HG03175 (cell line): ENCODE results near the gene LRBA.
A peak's percentile ranks its signal among the peaks of the same experiment; 100 is the strongest.
"Not testable (repeated sequence)": the region's sequence is repeated elsewhere in the genome, so short reads cannot be mapped to it uniquely, and the experiment has no call there.

ENCODE experiments used
- ATAC-seq: cut with Tn5 transposase; IDR thresholded peaks from one replicate; pipeline ENCODE4 v1.9.1; 2021; ENCODE audit warnings: mild to moderate bottlenecking, moderate library complexity; ENCODE audit not compliant: unreplicated experiment

LRBA gene, protein sequence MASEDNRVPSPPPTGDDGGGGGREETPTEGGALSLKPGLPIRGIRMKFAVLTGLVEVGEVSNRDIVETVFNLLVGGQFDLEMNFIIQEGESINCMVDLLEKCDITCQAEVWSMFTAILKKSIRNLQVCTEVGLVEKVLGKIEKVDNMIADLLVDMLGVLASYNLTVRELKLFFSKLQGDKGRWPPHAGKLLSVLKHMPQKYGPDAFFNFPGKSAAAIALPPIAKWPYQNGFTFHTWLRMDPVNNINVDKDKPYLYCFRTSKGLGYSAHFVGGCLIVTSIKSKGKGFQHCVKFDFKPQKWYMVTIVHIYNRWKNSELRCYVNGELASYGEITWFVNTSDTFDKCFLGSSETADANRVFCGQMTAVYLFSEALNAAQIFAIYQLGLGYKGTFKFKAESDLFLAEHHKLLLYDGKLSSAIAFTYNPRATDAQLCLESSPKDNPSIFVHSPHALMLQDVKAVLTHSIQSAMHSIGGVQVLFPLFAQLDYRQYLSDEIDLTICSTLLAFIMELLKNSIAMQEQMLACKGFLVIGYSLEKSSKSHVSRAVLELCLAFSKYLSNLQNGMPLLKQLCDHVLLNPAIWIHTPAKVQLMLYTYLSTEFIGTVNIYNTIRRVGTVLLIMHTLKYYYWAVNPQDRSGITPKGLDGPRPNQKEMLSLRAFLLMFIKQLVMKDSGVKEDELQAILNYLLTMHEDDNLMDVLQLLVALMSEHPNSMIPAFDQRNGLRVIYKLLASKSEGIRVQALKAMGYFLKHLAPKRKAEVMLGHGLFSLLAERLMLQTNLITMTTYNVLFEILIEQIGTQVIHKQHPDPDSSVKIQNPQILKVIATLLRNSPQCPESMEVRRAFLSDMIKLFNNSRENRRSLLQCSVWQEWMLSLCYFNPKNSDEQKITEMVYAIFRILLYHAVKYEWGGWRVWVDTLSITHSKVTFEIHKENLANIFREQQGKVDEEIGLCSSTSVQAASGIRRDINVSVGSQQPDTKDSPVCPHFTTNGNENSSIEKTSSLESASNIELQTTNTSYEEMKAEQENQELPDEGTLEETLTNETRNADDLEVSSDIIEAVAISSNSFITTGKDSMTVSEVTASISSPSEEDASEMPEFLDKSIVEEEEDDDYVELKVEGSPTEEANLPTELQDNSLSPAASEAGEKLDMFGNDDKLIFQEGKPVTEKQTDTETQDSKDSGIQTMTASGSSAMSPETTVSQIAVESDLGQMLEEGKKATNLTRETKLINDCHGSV (N-terminal part only)

DNA sequence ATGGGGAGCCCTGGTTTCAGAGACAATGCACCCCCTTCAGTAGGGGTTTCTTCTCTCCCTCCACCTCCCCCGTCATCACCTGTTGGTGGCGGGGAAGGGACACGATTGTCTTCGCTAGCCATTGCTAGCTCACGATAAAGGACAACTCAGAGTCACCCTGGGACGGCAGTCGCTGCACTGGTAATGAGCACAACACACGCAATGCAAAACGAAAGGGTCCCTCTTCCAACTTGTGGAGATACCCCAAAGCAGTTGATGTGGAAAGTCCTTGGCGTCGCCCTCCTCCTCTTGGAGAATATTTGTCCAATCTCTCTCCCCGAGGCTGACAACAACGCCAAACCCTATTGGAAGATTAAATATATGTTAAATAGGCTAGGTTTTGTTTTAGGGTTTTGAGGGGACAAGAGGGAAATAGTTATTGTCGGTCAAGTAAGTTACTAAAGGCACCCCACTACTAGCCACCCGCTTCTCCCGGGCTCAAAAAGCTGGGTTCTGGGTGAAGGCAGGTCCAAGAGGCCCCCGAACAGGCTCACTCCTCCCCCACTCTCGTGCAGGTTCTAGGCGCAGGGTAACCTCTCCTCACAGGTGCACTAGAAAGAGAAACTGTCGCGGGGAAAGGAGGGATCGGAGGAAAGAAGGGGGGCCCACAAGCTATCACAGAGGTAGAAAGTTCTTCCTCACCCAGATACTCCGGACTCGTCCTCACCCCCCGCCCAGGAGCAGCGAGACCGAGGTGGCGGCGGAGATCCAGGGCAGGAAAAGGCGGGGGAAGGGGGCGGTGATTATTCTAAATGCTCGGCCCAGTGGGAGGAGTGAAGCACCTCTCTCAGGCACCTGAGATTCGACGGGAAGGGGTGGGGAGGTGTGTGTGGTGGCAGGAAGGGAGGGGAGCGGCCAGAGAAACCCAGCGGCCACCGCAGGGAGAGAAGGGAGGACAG is at the start of gene LRBA:
Gene LRBA, minus strand, starts transcription at position 764 of the 938 bp plus-strand sequence. Its CDS starts 642 bp downstream, at position 122.
- ATAC-seq, result peak; percentile 62

DNA sequence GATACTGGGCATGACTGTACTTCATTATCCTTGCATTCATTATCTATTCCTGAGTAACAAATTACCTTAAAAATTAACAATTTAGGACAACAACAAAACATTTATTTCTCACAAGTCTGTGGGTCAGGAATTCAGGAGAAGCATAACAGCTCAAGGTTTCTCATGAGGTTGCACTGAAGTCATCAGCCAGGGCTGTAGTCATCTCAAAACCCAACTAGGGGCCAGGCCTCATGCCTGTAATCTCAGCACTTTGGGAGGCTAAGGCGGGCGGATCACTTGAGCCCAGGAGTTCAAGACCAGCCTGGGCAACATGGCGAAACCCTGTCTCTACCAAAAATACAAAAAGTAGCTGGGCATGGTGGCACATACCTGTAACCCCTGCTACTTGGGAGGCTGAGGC is 48.1 kb upstream of the LRBA start:
- ATAC-seq, result not testable (repeated sequence)

DNA sequence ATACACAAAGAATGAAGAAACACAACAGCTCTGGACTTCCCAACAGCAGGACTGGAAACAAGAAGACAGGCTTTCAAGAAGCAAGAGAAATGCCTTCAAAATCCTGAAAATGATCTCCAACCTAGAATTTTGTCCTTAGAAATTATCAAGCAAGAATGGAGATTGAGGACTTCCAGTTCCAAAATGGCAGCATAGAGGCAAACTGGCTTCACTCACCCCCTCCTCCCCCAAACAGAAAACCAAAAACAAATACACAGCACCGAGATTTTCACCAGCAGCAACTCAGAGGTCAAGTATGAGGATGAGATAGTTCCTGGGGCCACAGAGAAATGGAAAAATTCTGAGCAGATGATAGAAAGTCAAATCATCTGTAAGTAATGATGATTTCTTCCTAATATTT is 40.5 kb upstream of the LRBA start:
- ATAC-seq, result no peak

DNA sequence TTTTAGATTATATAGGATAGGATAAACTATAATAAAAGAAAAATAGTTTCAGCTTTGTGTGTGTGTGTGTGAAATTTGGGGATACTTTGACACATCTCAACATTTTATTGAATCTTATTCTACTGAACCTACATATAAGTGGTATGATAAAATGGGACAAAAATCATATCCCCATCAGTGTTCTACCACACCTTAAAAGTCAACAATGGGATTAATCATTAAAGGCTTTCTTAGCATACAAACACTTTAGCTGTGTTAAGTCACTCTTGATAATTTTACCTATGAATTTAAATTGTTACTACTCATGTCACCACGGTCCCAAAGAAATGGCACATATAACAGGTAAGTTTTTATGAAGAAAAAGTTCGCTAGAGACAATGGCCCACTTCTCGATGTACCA is 37.7 kb upstream of the LRBA start:
- no peak for ATAC-seq

DNA sequence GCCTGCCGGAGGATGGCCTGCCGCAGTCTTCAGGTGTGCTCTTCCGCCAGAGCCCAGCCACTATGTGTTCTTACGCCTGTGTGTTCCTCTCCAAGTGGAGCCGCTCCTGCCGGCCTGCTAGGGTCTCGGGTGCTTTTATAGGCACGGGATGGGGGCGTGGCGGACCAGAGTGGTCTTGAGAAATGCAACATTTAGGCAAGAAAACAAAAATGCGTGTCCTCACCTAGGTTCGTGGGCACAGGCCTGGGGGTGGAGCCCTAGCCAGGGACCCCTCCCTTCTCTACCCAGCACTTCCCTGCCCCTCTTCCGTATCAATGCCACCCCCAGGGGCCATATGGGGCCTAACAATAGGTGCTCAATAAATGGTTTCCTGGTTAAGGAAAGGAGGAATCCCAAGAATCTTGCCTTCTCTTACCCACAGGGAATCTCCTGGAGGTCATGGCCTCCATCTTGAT is 34.4 kb upstream of the LRBA start:
- no peak for ATAC-seq

DNA sequence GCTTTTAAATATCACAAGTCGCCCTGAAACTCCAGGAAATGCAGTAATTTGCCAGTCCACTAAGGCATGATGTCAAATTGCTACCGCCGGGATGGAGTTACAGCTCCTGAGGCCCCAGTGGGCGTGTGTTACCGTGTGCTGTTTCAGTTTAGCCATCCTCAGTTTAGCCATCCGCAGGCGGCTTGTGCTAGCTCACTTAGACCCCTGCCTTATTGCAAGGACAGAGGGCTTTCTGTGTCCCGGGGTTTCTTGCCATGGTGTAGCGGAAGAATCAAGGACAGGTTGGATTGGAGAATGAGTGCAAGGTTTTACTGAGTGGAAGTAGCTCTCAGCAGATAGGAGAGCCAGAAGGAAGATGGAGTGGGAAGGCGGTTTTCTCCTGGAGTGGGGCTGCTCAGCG is 33.8 kb upstream of the LRBA start:
- ATAC-seq, result no peak

DNA sequence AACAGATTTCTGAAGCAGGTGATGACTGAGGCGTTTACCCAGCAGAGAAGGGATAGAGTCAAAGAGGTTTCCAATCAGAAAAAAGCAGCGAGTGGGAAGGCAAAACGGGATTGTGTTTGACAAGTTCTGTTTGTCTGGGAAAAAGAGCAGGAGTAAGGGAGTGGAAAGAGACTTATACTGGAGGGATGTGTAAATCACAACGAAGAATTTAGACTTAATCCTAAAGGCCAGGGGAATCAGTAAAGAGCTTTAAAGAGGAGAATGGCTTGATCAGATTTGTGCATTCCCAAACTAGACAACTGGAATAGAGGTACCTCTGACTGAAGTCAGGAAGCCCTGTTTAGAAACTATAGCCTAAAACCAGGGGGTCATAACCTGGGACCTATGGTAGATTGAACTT is 31.5 kb upstream of the LRBA start:
- ATAC-seq, result no peak

DNA sequence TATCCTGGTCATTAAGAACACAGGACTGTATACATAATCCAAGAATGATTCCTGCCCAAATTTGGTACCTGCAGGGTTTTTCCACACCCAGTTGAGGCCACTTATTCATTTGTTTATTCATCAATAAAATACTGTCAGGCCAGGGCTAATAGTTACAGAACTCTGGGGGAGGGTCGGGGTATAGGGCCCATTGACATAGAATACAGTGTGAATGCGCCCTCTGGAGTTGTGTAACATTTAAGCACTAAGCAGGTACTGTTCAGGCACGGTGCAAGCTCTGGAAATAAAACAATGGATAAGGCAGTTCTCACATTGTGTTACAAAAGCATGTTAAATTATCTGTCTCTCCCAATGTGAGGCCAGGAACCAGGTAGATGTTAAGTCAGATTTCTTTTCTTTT is 30.8 kb upstream of the LRBA start:
- ATAC-seq, result no peak

DNA sequence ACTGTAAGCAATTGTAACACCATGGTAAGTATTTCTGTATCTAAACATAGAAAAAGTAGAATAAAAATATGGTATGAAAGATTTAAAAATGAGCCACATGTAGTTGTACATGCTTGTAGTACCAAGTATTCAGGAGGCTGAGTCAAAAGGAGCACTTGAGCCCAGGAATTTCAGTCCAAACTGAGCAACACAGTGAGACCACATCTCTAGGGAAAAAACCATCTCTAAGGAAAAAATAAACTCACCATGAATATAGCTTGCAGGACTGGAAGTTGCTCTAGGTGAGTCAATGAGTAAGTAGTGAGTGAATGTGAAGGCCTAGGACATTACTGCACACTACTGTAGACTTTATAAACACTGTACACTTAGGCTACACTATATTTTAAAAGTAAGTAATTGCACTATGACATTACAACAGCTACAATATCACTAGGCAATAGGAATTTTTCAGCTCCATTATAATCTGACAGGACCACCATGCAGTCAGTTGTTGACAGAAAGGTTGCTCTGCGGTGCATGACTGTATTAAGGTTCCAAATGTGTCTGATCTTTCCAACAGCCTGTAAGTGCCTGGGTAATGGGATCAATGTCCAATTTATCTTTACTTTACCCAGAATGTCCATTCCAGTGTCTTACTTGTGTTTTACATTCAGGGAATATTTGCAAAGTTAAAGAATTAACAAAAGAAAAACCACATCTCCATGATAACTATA is 28.9 kb upstream of the LRBA start:
- ATAC-seq, result no peak

DNA sequence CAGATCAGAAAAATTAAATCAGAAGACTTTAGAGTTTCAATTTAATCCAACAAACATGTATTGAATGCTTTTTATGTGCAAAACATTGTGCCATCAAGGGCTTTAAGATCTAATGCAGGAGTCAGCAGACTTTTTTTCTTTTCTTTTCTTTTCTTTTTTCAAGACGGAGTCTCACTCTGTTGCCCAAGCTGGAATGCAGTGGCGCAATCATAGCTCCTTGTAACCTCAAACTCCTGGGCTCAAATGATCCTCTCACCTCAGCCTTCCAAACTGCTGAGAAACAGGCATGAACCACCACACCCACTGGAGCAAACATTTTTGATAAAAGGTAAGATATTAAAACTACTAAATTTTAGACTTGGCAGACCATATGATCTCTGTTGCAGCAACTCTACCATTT is 24.6 kb upstream of the LRBA start:
- ATAC-seq, result no peak

DNA sequence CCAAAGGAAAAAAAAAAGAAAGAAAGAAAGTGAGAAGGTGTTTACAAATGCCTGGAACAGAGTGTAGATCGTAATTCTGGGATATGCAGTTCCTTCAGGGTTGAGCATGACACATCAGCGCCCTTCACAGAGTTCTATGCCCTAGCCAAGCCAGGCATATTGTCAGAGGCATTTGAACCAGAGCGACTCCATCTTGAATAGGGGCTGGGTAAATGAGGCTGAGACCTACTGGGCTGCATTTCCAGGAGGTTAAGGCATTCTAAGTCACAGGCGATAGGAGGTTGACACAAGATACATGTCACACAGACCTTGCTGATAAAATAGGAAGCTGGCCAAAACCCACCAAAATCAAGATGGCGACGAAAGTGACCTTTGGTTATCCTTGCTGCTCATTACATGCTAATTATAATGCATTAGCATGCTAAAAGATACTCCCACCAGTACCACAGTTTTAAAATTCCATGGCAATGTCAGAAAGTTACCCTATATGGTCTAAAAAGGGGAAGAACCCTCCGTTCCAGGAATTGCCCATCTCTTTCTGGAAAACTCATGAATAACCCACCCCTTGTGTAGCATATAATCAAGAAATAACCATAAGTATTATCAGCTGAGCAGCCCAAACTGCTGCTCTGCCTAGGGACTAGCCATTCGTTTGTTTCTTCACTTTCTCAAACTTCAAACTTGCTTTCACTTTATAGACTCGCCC is 23.5 kb upstream of the LRBA start:
- no peak for ATAC-seq

DNA sequence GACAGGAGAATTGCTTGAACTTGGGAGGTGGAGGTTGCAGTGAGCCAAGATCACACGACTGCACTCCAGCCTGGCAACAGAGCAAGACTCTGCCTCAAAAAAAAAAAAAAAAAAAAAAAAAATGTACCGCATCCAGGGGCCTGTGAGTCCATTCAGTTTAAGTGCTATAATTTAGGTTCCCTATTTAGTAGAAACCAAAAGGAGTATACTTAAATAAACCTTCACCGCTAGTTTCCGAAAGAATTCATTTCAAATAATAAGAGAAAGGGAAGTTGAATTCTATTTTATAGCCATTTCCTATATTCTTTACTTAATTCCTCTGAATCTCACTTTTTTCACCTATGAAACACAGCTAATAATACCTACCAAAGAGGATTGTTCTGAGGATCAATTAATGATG is 20.8 kb upstream of the LRBA start:
- ATAC-seq, result no peak

DNA sequence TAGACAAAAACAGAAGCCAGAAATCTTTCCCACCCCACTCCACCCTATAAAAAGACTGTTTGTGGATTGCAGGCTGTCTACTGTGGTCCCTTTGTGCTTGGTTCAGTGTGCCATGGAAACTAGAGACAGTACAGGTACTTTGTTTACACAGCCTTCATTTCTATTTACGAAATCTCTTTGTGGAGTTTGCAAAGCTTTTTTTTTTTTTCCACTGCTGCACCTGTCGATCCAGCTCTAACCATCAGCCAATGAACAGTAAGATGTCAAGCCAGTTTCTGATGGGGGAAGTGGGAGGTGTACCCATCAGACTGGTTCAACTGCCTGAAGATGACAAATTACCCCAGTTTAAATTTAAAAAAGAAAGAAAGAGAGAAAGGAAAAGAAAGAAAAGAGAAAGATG is 20.2 kb upstream of the LRBA start:
- ATAC-seq, result no peak

DNA sequence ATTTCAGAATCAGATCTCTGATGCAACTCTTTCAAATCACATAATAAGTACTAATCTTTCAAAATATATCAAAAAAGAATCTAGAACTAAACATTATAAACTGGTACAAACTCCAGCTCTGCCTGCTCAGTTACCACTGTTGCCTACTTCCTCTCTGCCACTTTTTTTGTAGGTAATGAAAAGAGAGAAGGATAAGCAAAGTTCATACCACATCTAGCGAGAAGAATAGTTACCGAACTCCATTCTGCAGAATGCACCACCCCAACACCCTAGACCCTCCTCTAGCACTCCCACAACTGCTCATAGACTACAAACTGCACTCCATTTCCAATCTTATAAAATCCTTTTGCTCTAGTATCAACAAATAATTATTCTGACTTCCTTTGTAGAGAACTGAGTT is 19.7 kb upstream of the LRBA start:
- no peak for ATAC-seq

DNA sequence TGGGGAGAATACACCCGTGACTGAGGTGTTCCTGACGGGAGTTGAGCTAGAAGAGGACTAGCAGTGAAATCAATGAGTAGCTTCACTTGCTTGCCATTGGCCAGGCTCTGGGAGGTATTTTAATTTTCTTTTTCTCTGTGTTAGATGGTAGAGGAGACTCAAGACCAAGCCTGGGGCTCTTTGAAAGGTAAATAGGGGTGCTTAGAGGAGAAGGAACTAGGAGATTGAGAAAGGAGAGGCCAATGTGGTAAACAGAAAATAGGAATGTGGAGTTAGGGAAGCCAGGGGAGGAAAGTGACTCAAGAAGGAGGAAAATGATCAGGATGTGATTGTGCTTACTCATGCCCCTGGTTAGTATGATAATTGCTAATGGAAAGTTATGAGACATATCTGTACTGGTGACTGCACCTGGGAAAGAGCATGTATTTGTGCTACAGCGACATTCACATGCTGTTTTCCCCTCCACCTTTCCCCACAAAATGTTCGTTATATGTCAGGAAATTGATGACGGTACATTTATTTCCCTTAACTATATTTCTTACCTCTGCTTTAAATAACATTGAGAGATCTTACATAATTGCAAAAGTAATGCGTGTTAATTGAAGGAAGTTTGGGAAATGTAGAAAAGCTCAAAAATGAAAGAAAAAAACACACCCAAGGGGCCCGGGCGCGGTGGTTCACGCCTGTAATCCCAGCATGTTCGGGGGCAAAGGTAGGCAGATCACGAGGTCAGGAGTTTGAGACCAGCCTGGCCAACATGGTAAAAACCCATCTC is 16.9 kb upstream of the LRBA start:
- ATAC-seq, result peak; percentile 43

DNA sequence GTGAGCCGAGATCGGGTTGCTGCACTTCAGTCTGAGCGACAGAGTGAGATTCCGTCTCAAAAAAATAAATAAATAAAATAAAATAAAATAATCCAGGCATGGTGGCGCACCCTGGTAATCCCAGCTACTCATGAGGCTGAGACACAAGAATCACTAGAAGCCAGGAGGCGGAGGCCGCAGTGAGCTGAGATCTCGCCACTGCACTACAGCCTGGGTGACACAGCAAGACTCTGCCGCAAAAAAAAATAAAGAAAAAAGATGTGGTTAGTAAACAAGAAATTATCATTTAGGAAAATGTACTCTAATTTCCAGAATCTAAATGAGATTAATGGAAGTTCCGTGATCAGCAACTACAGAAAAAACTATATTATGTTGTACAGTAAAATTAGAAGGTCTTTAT is 14.5 kb upstream of the LRBA start:
- no peak for ATAC-seq

DNA sequence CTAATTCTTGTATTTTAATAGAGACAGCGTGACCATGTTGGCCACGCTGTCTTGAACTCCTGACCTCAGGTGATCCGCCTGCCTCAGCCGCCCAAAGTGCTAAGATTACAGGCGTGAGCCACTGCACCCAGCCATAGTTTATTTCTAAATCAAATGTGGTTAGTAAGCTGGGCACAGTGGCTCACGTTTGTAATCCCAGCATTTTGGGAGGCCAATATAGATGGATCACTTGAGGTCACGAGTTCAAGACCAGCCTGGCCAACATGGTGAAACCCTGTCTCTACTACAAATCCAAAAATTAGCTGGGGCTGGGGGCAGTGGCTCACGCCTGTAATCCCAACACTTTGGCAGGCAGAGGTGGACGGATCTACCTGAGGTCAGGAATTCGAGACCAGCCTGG is 13.9 kb upstream of the LRBA start:
- not testable (repeated sequence) for ATAC-seq

DNA sequence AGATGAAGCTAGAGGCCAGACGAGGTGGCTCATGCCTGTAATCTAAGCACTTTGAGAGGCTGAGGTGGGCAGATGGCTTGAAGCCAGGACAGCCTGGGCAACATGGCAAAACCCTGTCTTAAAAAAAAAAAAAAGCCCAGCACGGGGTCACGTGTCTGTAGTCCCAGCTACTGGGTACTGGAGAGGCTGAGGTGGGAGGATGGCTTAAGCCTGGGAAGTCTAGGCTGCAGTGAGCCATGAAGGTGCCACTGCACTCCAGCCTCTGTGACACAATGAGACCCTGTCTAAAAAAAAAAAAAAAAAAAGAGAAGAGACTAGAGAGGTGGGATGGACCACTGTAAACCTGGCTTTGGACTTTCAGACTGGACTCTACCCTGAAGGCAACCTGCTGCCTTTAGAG is 10.7 kb upstream of the LRBA start:
- ATAC-seq, result no peak
